HG03571 (cell line): ENCODE measurements around the gene MON1B.
"Not testable (repeated sequence)": the region's sequence is repeated elsewhere in the genome, so short reads cannot be mapped to it uniquely, and the experiment has no call there.

ENCODE experiments used
- ATAC-seq: cut with Tn5 transposase; IDR thresholded peaks from one replicate; pipeline ENCODE4 v1.9.1; 2021; ENCODE audit not compliant: unreplicated experiment

MON1B gene

DNA sequence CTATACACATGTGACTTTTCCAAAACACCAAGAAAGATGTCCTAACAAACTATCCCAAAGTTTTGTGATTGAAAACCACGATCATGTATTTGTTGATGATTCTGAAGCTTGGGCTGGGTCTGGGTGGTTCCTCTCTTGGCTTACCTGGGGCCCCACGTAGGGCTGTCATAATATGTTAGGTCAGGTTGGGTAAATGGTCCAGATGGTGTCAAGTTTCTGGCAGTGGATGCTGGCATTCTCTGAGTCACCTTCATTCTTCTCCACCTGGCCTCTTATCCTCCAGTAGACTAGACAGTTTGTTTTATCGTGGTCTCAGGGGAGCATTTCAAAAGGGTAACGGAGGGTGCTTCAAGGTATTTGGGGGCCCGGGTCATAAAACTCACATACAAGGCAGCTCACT is 47.6 kb downstream of the MON1B start:
- ATAC-seq, result no peak

DNA sequence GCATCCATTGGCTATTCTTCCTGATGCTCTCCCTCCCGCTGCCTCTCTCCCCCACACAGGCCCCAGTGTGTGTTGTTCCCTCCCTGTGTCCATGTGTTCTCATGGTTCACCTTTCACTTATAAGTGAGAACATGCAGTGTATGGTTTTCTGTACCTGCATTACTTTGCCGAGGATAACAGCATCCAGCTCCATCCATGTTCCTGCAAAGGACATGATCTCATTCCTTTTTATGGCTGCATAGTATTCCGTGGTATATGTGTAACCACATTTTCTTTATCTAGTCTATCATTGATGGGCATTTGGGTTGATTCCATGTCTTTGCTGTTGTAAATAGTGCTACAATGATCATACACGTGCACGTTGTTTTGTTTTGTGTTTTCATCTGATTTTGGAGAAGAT is 51.5 kb downstream of the MON1B start:
- ATAC-seq, result not testable (repeated sequence)

DNA sequence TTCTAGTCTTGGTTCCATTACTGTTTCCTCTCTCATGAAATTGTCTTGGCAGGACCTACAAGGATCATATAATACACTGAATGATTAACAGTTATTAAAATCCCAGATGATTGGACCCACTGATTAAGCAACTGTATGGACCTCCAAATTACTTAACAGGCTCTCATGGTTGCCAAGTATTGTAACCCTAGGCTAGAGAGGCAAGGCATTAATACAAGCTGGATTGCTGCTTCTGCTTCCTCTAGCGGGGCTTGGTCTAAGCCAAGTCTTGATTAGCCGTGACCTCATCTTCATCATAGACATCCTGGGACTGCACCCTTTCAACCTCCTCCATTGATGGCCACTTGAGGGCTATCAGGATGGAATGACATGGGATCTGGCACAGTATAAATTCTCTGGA is 55.2 kb downstream of the MON1B start:
- no peak for ATAC-seq

DNA sequence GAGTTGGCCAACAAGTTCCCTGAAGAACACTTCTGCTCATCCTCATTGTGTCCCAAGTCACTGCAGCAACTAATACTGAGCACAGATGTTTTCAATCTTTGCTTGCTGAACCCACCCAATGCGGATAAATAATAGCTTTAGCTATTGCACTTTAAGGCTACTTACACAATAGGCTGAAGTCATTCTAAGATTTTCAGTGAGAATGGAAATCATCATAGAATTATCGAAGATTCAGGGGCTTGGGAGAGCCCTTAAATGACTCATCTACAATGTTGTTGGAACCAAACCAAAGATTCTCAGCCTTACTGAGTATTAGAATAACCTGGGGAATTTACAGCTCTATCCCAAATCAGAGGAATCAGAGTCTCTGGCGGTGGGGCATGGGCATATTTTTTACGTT is 59.4 kb downstream of the MON1B start:
- ATAC-seq, result no peak
